ENCODE results near the gene RAB3A.
"Not testable (repeated sequence)": the region's sequence is repeated elsewhere in the genome, so short reads cannot be mapped to it uniquely, and the experiment has no call there.

Gene RAB3A

GRCh38 chr19:18221815-18222725 lies 18.2 kb upstream of the RAB3A start:
- DNase-seq = no peak

GRCh38 chr19:18220632-18221275 lies 16.9 kb upstream of the RAB3A start:
- DNase-seq = no peak

GRCh38 chr19:18219911-18220631 lies 16.2 kb upstream of the RAB3A start:
- DNase-seq = no peak

GRCh38 chr19:18218600-18218999 lies 14.8 kb upstream of the RAB3A start:
- DNase-seq = no peak

GRCh38 chr19:18218159-18218558 lies 14.3 kb upstream of the RAB3A start:
- DNase-seq = no peak

DNA sequence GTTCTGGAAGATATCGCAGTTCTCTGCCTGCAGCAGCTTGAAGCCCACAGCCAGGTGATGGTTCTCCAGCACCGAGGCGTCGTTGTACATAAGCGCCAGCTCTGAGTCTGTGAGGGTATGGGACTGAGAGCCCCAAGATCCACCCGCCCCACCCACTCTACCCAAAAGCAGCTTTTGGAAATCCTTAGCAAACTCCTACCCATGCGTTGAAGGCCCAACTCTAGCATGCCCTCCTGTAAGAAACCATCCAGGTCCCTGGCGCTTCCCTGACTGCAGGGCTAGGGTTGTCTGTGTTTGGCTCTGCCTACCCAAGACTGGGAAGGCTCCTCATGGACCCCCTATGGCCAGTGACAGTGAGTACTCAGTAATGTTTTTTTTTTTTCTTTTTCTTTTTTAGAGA lies 12.9 kb upstream of the RAB3A start:
- no peak for DNase-seq

- peak; percentile 50 for DNase-seq
These were observed 11.1 kb upstream of the RAB3A start for GRCh38 chr19:18214779-18215433.

DNA sequence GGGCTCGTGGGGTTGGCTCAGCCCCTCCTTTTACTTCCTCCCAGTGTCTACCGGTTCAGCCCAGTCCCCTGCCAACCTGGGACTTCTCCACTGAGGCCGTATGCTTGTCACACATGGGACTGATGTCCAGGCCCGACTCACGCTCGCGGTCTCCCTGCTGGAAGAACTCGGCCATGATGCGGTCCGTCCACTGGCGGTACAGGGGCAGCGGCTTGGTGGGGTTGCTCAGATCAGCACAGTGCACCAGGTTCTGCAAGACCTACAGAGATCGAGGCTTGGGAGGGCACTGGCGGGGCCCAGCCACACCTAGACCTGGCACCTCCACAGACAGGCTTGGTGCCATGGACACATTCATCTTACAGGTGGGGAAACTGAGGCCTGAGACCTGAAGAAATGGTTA lies 7.8 kb upstream of the RAB3A start:
- DNase-seq = no peak

DNA sequence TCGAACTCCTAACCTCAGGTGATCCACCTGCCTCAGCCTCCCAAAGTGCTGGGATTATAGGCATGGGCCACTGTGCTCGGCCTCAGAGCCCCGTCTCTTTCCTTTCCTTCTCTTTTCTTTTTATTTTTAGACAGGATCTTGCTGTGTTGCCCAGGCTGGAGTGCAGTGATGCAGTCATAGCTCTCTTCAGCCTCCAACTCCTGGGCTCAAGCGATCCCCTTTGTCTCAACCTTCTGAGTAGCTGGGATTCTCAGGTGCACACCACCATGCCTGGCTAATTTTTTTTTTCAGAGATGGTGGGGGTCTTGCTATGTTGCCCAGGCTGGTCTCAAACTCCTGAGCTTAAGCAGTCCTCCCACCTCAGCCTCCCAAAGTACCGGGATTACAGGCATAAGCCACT lies 6.1 kb upstream of the RAB3A start:
- not testable (repeated sequence) for DNase-seq

- peak; percentile 85 for DNase-seq
These were observed 4.5 kb upstream of the RAB3A start for GRCh38 chr19:18208098-18208951.

DNA sequence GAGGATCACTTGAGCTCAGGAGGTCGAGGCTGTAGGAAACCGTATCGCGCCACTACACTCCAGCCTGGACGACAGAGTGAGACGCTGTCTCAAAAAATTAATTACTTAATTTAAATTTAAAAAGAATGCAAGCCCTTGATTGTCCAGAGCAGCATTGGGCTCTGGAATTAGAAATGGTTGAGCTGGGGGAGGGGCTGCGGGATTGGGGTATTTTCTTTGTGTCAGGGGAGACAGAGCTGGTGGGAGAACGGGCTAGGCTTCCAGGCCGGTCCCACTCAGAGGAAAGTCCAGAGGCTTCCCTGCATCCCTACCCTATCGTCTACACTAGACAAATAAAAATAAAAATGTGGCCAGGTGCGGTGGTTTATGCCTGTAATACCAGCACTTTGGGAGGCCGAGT lies 2.2 kb upstream of the RAB3A start:
- DNase-seq = no peak

GRCh38 chr19:18205200-18205892 lies 1.5 kb upstream of the RAB3A start:
- DNase-seq = peak; percentile 85

GRCh38 chr19:18204394-18205199 lies 755 bp upstream of the RAB3A start:
- no peak for DNase-seq

- no peak for DNase-seq
These were observed 407 bp downstream of the RAB3A start for GRCh38 chr19:18203408-18203862.

GRCh38 chr19:18202778-18203407 lies 949 bp downstream of the RAB3A start:
- no peak for DNase-seq

GRCh38 chr19:18202397-18202777 lies 1.5 kb downstream of the RAB3A start:
- no peak for DNase-seq

DNA sequence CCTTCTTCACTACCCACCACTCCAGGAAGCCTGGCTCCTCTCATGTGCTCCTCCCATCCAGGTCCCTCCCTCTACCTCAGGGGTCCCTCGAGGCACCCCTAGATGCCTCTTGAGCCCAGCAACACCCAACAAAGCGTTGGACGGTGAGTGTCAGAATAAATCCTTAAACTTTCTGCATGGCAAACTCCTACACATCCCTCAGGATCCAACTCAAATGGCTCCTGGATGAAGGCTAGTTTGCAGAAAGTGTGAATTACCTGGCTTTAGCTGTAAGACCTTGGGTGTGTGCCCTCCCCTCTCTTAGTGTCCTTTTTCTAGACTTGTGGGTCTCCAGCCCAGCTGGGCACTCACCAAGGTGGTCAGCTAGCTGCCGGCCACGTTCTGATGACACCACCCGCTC lies 5.5 kb downstream of the RAB3A start:
- no peak for DNase-seq

DNA sequence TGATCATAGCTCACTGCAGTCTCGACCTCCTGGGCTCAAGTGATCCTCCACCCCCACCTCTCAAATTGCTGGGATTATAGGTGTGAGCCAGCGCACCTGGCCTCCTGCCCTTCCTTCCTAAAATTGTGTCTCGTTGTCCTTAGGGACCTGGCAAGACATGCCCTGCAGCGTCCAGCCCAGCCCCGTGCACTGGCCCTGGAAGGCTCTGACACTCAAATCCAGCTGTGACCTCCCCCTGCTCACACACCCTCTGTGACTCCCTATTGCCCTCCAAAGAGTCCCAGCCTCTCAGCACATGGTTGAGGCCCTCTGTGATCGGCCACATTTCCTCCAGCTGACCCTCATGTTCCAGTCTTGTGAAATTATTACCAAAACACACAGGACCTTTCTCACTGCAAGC lies 5.9 kb downstream of the RAB3A start:
- no peak for DNase-seq

DNA sequence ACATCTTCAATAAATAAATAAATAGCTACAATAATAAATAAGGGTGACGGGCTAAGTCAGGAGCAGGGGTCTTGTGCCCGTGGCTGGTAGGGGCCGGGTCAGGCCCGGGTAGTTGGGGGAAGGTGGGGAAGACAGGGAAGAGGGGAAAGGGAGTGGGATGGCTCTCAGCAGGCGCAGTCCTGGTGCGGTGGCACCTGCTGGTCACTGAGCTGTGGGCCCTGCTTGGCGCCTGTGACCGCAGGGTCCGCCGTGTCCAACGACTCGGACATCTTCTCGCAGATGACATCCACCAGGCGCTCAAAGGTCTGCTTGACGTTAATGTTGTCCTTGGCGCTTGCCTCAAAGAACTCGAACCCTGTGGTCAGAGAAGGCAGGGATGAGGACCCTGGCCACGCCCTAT lies 6.5 kb downstream of the RAB3A start:
- DNase-seq = no peak

DNA sequence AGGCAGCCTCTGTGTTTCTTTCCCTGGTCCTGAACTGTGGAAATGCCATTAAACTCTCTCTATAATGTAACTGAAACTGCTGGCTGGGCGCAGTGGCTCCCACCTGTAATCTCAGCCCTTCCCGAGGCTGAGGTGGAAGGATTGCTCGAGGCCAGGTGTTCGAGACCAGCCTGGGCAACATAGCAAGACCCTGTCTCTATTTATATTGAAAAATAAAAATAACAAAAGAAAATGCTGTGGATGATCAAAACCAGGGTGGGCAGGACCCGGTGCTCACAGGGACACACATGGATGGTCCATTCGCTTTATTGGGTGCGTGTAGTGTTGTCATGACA lies 7.4 kb downstream of the RAB3A start:
- DNase-seq = no peak
